ENCODE data around the gene PDZK1IP1.

Gene PDZK1IP1

GRCh38 chr1:47198214-47198613 lies 8.4 kb upstream of the PDZK1IP1 start:
- in situ Hi-C loops (cut with MboI; ENCODE audit: low sequenced_read_pairs), result loop anchor here (25.0 kb wide), 1 partner anchor 514 kb away; no protein-coding TSS in a partner anchor

- in situ Hi-C loops (cut with MboI; ENCODE audit: low sequenced_read_pairs), result loop anchor here (25.0 kb wide), 1 partner anchor 516 kb away; no protein-coding TSS in a partner anchor
Measured at GRCh38 chr1:47196622-47197021, 6.8 kb upstream of the PDZK1IP1 start.

- in situ Hi-C loops (cut with MboI; ENCODE audit: low sequenced_read_pairs), result loop anchor here (25.0 kb wide), 1 partner anchor 516 kb away; no protein-coding TSS in a partner anchor
Measured at GRCh38 chr1:47195981-47196380, 6.1 kb upstream of the PDZK1IP1 start.

- in situ Hi-C loops (cut with MboI; ENCODE audit: low sequenced_read_pairs), result loop anchor here (25.0 kb wide), 1 partner anchor 518 kb away; no protein-coding TSS in a partner anchor
Measured at GRCh38 chr1:47194311-47194710, 4.5 kb upstream of the PDZK1IP1 start.

- in situ Hi-C loops (cut with MboI; ENCODE audit: low sequenced_read_pairs), result loop anchor here (25.0 kb wide), 1 partner anchor 519 kb away; no protein-coding TSS in a partner anchor
Measured at GRCh38 chr1:47193496-47193895, 3.7 kb upstream of the PDZK1IP1 start.

- in situ Hi-C loops (cut with MboI; ENCODE audit: low sequenced_read_pairs), result loop anchor here (25.0 kb wide), 1 partner anchor 520 kb away; no protein-coding TSS in a partner anchor
Measured at GRCh38 chr1:47192458-47193384, 2.9 kb upstream of the PDZK1IP1 start.

GRCh38 chr1:47191940-47192457 lies 2.2 kb upstream of the PDZK1IP1 start:
- in situ Hi-C loops (cut with MboI; ENCODE audit: low sequenced_read_pairs), result loop anchor here (25.0 kb wide), 1 partner anchor 520 kb away; no protein-coding TSS in a partner anchor

GRCh38 chr1:47190857-47191256 lies 1.0 kb upstream of the PDZK1IP1 start:
- in situ Hi-C loops (cut with MboI; ENCODE audit: low sequenced_read_pairs), result loop anchor here (25.0 kb wide), 1 partner anchor 521 kb away; no protein-coding TSS in a partner anchor

GRCh38 chr1:47190509-47190855 lies 646 bp upstream of the PDZK1IP1 start:
- in situ Hi-C loops (cut with MboI; ENCODE audit: low sequenced_read_pairs), result loop anchor here (25.0 kb wide), 1 partner anchor 522 kb away; no protein-coding TSS in a partner anchor

GRCh38 chr1:47188791-47189785 lies 748 bp downstream of the PDZK1IP1 start:
- in situ Hi-C loops (cut with MboI; ENCODE audit: low sequenced_read_pairs), result loop anchor here (25.0 kb wide), 1 partner anchor 523 kb away; no protein-coding TSS in a partner anchor

GRCh38 chr1:47187926-47188250 lies 1.9 kb downstream of the PDZK1IP1 start:
- in situ Hi-C loops (cut with MboI; ENCODE audit: low sequenced_read_pairs), result loop anchor here (25.0 kb wide), 1 partner anchor 524 kb away; no protein-coding TSS in a partner anchor

GRCh38 chr1:47187231-47187925 lies 2.5 kb downstream of the PDZK1IP1 start:
- in situ Hi-C loops (cut with MboI; ENCODE audit: low sequenced_read_pairs), result loop anchor here (25.0 kb wide), 1 partner anchor 525 kb away; no protein-coding TSS in a partner anchor

GRCh38 chr1:47186267-47187185 lies 3.3 kb downstream of the PDZK1IP1 start:
- in situ Hi-C loops (cut with MboI; ENCODE audit: low sequenced_read_pairs), result loop anchor here (25.0 kb wide), 1 partner anchor 526 kb away; no protein-coding TSS in a partner anchor

- in situ Hi-C loops (cut with MboI; ENCODE audit: low sequenced_read_pairs), result loop anchor here (25.0 kb wide), 1 partner anchor 527 kb away; no protein-coding TSS in a partner anchor
Measured at GRCh38 chr1:47184822-47185677, 4.8 kb downstream of the PDZK1IP1 start.

- in situ Hi-C loops (cut with MboI; ENCODE audit: low sequenced_read_pairs), result loop anchor here (25.0 kb wide), 1 partner anchor 528 kb away; no protein-coding TSS in a partner anchor
Measured at GRCh38 chr1:47184090-47184821, 5.6 kb downstream of the PDZK1IP1 start.

- in situ Hi-C loops (cut with MboI; ENCODE audit: low sequenced_read_pairs), result loop anchor here (25.0 kb wide), 1 partner anchor 529 kb away; no protein-coding TSS in a partner anchor
Measured at GRCh38 chr1:47183308-47184089, 6.3 kb downstream of the PDZK1IP1 start.
